ENCODE results near the gene KPNB1. TPM values are rescaled to one million over a fixed set of nuclear protein-coding genes. Genes with fewer than 3 reads are reported as not detected.

KPNB1 gene
- total RNA-seq, 1 donor from 2014 or later = 142 TPM

DNA sequence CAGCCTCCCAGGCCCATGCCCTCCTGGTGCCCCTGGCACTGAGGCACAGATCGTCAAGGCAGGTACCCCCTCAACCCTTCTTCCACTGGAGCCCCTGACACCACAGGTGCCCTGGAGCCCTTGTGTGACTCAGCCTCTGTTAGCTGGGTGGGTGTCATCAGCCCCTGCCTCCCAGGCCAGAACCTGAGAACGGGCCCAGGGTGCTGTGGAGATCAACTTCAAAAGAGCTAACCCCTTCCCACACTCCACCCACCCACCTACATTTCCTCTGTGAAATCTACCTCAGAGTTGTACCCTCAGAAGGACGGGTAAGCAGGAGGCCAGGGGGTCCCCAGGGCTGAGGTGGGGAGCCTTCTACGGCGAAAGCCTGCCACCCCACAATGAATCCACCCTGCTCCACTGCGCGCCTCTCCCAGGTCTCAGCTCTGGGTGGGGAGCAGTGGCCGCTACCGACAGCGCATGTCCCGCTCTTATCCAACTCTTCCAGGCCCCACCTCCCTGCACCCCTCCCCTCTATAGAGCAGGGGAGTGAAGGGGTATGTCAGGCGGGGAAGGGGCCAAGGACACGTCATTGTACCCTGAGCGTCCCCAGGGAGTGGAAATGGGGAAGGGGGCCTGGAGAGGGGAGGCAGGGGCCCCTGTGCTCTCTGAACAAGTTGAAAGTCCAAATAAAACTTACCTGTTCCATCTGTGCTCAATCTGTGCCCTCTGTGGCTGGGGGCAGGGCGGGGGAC lies 61.8 kb downstream of the KPNB1 start:
- no peak for DNase-seq

DNA sequence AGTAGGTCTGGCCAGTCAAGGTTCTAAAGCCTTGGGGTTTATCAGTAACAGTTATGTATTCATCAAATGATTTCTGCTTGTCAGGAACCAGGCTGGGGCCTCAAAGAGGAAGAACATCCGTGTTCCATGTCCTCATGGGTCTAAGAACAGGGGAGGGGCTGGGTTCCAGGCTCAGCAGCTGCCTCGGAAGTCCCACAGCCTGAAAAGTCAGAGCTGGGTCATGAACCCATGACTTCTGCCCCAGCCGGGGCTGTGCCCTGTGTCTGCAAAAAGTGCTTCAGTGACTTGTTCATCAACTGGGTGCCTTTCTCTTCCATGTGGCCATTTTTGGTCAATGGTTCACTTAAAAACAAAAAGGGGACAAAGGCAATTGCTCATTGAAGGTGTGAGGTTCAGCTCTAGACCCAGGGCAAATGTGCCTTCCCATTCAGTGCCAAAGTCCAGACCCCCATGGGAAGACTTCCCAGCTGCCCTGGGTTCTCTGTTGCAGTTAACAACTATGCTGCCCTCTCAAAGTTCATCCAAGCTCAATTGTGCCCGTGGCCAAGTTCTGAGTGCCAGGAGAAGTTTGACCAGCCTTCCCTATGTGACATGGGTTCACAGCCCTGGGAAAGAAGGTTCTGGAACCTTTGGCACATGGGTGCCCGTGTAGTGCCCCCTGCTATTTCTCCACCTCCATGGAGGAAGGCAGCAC lies 62.8 kb downstream of the KPNB1 start:
- DNase-seq = no peak

DNA sequence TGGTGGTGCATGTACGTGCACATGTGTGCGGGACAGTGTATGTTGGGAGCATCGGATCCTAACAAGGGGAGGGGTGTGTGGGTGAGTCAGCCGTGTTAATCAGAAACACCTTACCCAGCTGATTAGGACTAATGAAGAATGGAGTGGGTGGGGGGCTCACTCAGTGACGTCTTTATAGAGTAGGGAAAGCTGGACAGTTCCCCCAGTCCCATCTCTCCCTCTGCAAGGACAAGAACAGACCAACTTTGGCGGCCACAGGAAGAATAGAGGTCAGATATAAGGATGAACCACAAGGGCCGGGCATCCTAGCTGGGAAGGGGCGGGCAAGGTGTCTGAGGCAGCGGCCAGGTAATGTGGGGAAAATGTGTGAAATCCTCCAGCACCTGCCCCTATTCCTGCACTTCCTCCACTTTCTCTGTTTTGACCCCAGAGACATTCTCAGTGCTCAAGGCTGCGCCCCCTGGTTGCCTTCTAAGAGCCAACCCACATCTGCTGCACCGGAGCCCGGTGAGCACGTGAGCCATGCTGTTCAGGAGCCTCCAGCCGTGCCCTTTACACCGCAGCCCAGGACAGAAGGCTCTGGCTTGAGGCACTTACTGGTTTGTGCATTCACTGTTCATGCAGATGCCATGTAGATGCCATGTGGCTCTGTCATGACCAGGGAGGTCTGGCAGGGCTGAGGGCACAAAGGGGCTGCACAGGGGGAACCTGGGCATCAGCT lies 64.4 kb downstream of the KPNB1 start:
- DNase-seq = no peak

DNA sequence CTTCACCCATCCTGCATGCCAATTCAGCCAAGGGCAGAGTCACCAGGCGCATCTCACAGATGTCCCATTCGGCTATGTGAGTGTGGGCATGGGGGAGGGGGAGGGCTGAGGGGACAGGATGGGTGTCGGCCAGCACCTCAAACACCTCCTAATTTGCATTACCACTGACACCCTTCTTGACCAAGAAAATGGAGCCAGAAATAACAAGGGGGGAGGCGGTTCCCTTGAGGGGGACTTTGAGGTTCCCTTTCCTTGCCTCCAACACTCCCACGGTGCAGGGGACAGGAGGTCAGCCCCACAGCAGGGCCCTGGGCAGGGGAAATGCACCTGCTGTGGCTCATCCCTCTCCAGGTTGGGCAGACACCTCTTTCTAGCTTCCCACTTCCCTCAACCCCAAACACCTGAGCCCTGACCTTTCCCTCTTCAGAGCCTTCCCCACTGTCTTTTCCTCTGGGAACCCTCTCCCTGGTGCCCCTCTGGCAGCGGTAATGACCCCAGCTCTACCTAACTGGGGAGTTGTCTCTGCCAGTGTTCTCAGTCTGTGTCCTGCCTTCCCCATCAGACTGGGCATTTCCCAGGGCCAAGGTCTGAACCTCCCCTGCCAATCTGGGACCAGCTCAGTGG lies 65.2 kb downstream of the KPNB1 start:
- DNase-seq = no peak

DNA sequence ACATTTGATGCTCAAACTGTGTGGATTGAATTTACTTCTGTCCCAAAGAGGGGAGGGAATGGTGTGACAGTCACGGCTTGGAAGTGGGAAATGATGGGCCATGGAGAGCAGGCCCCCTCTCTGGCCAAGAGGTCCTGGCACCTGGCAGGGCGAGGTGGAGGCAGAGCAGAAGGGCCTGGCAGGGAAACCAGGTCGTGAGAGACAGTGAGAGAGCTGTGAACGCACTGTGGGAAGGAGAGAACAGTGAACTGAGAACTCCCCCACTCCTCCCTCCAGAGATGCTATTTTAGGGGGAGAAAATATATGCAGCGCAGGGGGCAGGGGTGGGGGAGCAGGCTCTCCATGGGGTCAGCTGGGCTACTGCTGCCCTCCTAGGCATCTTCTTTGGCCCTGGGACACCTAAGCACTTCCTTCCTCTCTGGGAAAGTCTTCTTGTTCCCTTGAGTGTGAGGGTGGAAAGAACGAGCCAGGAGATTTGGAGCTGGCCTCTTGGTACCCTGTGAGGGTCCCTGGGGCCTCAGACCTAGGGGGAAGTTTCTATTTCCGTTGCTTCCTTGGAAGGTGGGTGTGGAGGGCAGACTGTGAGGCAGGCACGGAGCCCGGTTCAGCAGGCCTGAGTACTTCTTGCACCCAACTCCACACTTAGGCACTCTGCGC lies 66.1 kb downstream of the KPNB1 start:
- no peak for DNase-seq

DNA sequence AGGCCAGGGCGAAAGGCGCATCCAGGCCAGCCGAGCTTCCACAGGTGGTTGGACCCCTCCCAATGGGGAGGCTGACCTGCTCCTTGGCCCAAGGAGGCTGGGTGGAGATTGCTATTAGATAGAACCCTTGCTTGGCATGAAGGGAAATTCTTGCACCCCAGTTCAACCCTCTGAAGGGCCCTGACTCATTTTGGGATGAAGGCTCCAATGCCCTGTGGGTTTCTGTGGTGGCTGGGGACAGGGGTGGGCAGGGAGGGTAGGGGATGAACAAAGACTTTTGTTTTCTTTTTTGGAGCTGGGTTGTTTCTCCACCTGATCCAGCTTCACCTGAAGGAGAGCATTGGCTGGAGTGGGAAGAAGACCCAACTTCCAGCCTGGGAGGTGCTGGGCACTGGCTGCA lies 66.7 kb downstream of the KPNB1 start:
- DNase-seq = no peak

DNA sequence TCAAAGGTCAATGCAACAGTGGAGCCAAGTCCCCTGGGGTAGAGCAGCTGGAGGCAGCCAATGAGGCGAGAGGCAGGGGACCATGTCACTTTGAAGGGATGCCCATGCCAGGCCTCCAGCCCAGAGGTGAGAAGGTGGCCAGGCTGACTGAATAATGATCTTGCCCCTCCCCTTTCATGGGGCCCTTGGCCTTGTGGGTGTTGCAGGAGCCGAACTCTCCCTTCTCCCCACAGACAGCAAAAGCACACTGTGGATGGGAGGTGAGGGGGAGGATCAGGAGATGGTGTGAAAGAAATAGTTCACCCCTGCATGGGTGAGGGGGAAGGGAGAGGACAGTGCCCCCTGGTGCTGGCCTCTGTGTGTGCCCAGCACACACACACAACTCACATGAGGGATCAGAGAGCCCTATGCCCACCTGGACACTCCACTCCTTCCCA lies 67.6 kb downstream of the KPNB1 start:
- DNase-seq = no peak

DNA sequence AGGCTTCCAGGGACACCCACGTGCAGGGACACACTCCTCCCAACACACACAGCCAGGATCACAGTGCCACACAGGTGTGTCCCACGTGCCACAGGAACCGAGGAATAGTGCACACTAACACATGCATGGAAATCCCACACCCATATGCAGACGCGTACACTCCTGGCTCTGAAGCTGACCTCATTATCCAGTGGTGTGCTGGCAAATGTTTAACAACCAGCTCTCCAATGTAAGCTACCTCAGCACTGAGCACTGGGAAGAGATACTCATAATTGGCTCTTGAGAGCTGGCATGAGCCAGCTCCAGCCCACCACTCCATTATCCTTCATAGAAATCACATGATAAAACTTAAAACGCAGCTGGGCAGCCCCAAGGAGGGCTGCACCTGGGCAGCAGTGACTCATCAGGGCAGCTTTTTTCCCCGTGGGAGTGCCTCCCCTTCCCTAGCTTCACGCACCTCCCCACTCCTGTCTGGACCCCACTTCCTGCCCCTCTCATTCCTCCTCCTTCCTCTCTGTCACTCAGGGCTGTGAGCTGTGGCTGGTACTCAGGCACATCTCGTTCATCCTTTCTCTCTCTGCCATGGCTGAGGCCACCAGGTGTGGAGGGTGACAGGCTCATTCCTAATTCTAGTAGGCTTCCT lies 68.4 kb downstream of the KPNB1 start:
- no peak for DNase-seq

DNA sequence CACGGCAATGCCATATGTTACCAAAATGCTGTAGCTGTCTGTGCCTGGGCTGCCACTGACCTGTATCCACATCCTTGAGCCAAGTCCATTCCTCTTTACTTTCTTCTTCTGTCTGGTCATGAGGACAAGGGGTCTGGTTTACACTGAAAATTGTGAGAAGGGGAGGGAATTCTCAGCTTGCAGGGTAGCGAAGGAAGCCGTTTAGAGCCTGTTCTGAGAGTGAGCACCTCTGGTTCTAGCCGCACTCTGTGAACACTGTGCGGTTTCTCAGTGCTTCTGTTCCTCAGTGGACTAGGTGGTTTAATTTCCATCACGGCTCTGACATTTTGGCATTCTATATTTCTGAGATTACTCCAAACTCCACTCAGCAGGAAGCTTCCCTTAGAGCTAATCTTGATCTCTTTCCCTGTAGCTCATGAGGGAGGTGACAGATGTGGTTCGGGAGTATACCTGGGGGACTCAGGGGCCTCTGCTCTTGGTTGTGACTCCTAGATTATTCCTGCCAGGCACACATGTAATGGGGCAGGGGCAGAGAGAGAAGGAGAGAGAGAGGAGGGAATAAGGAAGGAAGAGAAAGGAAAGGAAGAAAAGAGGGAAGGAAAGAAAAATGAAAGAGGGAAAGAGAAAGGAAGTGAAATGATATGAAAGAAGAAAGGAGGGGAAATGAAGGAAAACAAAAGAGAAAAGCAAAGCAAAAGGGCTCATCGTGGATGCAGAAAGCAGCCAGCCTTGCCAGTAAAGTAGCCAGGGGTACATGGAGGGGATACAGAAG lies 69.1 kb downstream of the KPNB1 start:
- DNase-seq = no peak

DNA sequence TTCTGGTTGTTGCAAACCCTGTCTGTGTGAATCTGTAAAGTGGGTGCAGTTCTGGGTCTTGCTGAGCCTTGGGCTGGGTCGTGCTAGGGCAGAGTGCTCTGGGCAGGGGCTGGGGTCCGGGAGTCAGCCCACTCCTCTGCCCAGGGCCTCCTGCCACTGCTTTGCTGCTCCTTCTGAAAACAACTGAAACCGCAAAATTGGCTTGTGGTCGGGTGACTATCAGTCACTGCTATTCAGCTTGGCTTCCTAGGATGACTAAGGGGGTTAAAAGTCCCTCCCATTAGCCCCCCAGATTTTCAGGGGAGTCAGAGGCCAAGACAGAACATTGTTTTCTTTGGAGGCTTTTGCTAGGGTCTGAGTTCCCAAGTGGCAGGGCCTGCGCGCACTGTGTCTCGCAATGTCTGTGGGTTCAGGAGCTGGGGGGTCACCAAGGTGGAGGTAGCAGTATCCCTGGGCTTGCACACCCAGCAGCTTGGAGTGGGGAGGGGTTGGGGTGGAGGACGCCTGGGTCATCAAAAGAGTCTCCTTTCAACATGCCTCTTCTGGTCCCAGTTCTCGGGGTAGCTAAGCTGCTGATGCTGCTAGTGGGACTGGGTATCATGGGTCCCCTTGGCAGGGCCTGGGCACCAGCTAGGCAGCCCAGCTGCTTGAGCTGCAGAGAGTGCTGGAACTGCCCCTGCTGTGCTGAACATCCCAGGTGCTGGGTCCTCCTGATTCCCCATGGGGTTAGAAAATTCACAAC lies 69.9 kb downstream of the KPNB1 start:
- DNase-seq = no peak

DNA sequence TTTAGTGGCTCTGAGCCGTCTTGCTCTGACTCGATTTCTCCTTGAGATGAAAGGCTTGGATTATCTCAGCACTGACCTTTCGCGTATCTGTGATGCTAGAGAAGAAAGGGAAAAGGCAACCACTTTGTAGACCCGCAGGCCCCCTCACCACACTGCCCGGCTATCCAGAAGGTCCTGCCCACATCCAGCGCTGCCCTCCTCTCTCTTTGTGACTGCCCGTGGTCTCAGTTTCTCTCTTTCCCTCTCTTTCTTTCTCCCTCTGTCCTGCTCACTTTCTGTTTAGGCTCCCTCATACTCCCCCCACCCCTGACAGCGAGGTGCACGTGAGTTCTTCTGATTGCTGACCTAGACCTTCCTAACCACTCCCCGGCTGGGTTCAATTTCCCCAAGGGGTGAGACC lies 70.5 kb downstream of the KPNB1 start:
- DNase-seq = no peak

DNA sequence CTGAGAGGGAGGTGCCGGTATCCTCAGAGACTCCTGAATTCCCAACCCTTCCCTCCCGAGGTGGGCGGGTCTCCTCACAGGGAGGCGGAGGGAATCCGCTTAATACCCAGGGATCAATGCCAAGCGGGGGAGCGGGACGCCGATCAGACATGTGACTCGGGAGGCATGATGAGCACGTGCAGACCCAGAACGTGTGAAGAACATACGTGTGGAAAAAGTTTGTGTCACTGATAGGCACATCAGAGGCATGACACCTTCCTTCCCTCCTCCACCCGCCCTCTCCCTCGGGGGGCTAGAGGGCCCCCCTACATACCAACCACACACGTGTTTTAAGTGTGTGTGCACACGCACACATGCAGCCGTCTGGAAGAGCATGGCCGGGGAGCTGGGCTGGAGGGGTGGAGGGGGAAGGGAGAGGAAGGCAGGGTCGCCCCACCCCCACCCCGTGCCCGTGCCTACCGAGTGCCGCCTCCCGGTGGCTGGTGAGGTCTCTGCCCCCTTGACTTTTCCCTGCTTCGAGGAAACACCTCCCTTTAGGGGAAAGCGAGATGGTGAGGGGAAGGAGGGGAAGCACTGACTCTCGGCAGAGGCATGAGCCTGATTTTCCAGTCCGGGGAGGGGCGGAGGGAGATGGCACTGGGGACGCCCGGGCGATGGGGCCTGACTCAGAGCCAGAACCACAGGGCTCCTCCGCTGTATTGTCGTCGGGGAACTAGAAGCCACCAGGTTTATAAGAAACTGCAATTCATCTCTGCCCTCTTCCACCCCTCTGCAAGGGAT lies 71.2 kb downstream of the KPNB1 start:
- DNase-seq = no peak

DNA sequence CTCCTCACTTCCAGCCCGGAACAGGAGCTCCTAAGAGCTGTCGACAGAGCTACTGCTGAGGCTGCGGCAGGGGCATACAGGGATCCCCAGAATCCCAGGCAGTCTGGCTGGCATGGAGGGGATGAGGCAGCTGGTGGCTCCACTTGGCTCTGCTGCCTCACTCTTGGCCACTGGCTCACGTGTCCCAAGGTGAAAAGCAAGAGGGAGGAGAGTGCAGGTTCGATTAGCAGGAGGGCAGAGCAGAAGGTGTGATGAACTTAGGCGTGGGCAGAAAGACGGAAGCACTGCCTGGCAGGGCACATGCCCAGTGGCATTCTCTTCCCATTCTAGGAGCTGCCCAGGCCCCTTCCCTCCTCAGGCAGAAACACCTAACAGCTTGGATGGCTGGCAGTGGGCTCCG lies 72.0 kb downstream of the KPNB1 start:
- DNase-seq = no peak

DNA sequence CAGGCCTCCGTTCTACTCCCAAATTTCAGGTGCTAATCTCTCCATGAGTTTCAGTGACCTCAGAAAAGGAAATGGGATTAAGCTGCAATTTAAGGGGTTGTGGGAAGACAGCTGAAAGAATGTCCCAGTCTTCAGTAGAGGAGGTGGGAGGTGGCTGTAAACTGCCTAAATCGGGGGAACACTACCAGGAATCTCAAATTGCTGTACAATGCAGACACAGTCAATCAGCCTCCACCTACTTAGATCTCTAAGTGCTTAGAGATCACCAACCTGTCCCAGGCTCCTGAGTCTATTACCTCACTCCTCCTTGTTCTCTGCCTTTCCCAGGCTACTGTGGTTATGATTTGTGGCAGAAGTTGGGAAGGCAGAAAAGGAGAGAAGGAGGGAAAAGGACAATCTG lies 75.0 kb downstream of the KPNB1 start:
- DNase-seq = no peak

DNA sequence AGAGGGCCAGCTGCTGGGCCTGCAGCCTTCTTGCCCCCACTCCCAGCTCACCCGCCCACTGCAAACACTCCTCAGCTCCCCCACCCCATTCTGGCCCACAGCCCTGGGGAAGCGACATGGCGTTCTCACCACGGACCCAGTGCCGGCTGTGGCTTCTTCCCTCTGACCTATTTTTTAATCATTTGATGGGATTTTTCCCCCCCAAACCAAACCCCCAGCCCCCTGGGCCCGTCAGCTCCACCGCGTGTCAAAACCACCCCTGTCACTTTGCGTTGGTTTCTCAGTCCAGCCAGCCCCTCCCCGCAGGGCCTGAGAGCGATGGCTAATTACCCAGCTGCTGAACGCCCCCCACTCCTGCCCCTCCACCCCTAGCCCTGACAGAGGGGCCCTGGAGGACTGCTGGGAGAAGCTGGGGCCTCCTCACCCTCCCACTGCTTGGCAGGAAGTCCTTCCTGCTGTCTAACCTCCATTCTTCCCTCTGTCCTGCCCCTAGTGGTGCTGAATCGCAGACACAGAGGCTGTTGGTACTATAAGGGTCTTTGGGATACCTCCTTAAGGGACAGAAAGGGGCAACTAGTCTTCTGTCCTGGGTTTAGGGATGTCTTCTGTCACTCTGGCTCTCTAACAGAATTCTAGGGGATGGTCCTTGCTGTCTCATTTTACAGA lies 75.9 kb downstream of the KPNB1 start:
- DNase-seq = no peak

DNA sequence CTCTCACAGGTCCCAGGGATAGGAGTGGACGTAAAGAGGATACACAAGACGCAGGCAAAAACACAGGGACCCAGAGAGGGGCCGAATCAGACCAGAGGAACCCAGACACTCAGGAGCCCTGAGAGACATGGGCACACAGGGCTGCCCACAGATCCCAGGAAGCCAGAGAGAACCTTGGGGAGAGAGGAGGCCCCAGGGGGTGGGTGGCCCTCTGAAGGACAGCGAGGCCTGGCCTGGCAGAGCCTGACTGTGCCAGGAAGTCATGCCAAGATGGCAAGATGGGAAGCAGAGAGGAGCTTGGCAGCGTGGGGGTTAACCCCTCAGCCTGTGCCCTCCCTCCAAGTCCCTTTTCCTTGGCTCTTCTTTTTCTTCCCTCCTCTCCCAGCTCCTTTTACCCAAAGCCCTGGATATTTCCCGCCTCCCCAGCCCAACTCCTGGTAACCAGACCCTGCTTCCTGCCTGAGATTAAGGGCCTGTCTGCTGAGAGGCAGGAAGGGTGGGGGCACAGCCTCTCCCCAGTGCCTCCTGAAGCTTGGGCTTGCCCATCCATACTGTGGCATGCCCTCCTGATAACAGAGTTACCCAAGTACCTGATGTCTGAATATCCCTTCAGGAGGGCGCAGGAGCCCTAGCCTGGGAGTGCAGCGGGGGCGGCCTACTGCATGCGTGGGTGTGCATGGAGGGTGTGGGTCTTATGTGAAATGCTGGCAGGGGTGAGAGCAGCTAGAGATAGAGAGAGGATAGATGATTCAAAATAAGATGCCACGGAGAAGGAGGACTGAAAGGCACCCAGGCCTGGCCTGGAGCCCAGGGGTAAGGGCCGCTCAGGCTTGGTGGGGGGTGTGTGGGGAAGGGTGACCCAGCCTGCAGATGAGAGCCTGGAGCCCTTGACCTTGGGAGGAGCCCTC lies 77.3 kb downstream of the KPNB1 start:
- no peak for DNase-seq

DNA sequence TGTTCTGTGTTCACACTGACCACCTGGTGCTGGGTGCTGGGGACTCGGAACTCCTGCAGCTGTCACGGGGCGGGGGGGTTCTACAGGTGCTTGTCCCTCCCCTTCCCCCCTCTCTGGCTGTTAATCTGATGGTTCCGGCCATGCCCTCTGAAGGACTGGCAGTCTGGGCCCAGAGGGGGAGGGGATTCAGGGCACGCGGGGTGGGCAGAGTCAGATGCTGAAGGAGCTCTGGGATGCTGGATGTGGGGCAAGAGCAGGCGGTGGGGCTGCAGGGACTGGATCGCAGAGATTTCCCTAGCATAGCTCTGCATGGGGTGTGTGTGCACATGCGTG lies 78.0 kb downstream of the KPNB1 start:
- DNase-seq = no peak

Measured in skin of body (tissue), 2 donors.